HG02970 (cell line): Measurements from ENCODE around the gene TROAP.
"Not testable (repeated sequence)": the region's sequence is repeated elsewhere in the genome, so short reads cannot be mapped to it uniquely, and the experiment has no call there.

Source experiments
- ATAC-seq: cut with Tn5 transposase; IDR thresholded peaks from one replicate; pipeline ENCODE4 v1.9.1; 2021; ENCODE audit warnings: mild to moderate bottlenecking, moderate library complexity, moderate number of reproducible peaks; ENCODE audit not compliant: unreplicated experiment, low FRiP score

The TROAP gene

DNA sequence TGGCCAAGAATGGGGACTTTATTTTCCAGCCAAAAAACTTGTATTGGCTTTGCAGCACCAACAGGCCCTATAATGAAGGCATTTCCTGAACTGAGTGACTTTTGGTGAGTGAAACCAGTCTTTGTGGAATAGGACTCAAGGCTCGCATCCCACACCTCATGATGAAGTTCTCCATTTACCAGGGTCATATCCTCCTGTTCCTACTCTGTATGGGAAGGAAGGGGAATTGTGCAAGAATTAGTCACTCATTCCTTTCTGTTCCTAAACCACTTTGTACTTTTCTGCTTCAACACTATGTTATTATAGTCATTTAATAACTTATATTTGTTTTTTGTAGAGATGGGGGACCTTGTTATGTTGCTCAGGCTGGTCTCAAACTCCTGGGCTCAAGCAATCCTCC lies 41.9 kb downstream of the TROAP start:
- ATAC-seq = no peak

DNA sequence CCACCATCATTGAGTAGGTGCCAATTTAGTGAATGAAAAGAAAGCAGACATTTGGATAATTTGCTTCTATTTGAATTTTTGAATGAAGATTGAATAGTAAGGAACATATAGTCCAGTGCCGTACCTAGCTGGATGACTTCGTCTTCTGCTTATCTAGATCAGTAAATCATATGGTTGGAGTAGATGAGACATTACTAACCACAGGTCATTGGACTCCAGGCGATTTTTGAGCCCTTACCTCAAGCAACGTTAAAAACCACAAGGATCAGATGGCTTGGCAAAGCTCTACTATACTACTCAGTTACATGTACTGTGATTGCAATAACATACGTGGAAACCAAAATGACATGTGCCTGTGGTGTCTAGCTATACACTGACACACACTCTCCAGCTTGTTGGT lies 42.5 kb downstream of the TROAP start:
- no peak for ATAC-seq

DNA sequence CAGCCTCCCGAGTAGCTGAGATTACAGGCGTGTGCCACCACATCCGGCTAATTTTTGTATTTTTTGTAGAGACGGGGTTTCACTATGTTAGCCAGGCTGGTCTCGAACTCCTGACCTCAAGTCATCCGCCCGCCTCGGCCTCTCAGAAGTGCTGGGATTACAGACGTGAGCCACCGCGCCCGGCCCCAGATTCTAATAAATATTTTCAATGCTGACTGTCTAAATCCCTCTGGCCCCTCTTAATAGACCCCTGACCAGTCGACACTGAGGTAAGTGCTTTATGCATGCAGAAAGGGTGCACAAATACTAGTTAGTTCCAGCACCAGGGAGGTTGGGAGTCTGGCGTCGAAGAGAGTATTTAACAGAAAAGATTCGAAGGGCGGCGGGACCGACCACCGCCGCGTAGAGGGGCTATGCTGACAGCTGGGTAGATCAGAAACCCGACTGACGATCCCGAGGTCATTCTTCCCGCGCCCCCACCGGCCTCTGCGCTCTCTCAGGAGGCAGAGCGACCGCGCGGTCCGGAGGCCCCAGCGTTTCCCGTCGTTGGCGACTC lies 43.1 kb downstream of the TROAP start:
- no peak for ATAC-seq

DNA sequence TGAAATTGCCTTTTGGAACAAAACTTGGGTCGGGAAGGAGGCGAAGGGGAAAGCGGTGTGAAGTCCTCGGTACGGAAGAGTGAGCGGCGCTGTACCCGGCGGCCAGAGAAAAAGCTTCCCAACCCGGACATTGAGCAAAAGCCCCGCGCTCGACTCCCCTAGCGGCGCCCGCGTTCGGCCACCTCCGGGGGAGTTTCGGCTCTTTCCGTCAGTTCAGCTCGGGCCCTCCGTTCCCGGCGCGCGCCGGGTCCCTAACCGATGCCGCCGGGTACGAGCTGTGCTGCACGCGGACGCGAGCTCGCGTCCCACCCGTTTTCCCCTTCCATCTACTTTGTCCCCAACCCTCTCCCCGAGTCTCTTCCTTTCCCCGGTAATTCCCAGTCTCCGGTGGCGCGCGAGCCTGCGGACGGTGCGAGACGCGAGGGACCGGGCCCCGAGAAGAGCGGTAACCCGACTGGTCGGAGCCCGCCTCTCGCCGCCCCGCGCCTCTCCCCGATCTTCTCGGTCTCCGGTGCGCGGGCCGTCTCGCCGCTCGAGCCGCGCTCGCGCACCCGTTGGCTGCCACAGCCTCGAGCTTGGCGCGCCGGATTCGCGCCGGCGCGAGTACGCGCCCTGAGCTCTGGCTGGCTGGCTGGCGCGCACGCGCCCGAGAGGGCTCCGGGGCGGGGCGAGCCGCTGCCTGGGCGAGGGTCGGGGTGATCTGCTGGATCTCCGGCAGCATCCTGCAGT lies 43.8 kb downstream of the TROAP start:
- ATAC-seq = peak; percentile 67

DNA sequence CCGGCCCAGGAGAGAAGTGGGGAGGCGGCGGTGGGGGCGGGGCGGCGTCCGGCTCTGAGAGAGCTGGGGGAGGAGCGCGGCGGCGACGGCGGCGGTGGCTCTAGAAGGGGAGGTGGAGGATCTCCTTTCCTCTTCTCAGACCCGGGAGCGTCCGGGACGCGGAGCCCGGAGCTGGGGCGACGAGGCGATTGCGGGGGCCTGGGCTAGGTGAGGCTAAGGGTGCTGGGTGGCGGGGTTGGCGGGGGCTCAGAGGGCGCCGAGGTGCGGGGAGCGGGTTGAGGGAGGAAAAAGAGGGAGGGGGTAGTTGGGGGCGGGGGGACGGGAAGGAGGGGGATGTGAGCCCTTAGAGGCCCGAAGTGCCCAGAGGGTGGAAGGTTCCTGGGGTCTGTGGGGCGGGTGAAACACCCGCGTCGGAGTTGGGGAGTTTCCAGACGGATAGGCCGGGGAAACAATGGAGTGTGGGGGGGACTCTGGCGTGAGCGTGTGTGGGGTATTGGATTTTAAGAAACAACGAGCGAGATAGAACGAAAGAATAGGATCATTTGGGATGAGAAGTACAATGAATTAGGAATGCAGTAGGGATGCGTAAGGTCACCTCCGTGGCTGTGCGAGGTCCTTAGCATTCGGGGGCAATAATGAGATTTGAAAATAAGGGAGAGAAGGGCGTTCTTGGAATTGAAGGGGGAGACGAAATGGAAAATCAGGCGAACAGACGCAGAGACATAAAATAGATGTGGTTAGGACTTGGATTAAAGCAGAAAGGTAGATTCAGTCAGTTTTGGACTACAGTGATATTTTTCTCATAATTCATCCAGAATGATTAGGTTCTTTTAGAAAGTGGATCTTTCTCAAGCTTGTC lies 44.6 kb downstream of the TROAP start, which contains the start of gene SPATS2:
TSS of gene SPATS2 (plus strand) at position 82 of the 859 bp plus-strand sequence. CDS start 93,551 bp downstream, outside the sequence.
- no peak for ATAC-seq

DNA sequence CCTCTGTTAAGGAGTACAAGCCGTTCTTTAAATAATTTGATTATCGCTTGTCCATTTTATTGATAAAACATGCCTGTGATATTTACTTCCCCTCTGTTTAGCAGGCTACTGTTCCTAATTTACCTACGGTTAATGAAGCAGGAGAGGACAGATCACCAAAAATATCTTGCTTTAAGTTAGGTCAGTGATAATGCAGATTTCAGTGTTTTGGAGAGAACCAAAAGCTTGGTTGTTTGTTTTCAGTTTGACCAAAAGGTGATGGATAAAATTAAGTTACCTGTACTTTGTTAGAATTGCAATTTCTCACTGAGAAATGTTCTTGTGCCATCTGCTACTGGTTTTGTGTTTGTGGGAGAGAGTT lies 45.2 kb downstream of the TROAP start:
- ATAC-seq = no peak

DNA sequence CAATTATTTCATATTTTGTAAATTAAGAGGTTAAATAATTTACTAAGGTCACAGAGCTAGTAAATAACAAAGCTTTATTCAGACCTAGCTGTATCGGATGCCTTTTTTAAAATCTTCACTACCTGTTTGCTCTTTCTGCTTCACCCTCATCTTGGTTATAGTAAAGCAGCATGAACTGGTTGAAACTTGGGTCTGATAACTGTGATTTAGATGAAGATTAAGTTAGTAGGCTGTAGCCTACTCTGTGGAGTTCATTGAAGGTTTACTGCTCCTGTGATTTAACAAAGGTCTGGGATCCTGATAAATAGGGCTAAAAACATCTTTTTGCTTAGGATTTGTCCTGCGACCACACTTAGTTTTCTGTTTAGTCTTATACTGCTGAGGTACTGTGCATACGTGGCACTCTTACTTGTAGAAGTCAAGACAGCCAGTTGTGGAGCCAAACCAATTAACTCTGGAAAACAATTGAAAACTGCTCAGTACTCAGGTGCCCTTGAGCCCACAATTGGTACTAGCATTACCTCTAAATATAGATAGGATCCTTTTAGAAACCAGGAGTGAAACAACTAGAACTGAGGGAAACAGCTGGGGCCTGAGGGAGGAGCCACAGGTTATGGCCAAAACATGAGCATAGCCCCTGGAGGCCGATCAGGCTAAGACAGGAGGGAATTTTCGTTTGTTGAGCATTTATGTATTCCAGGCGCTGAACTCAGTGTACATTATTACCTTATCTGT lies 46.5 kb downstream of the TROAP start:
- ATAC-seq = peak; percentile 29

DNA sequence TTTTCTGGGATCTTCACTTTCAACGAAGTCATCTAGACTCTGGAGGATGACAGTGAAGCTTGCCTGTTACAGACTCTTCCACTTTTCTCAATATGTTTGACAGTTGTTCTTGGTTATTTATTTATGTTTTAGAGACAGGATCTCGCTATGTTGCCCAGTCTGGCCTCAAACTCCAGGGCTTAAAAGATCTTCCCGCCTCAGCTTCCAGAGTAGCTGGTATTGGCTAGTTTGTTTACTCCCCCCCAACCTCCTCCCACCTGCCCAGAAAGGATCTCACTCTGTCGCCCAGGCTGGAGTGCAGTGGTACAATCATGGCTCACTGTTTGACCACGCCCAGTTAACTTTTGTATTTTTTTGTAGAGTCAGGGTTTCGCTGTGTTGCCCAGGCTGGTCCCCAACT lies 47.5 kb downstream of the TROAP start:
- no peak for ATAC-seq

DNA sequence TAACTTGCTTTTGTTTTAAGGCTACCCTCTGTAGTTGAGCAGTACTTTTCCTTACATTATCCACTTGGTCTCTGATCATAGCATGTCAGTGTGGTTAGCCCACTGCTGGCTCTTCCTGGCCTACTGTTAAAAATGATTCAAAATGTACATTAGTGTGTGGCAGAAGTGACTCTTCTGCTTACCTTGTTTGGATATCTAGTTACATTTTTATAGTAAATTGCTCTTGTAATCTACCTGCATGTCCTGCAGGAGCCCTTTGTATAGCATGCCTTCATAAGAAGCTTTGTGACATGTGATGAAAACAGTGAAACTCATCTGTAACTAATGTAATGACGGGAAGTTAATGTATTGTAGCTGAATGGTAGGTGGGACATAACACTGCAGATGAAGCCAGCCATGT lies 52.4 kb downstream of the TROAP start:
- no peak for ATAC-seq

DNA sequence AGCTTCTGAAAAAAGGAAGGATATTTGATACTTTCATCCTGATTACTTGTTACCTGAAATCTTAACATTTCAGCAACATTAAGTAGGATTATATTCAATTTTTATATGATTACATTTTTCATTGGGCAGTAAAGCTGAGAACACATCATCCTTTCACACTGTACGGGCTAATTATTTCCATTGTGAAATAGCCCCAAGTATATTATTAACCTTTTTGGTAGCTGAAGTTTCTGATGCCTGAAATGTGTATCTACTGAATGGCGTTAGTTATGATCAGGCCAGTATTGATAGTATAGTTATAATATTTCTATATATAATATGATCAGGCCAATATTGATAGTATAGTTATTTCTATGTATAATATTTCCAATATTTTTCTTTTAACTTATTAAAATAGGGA lies 54.3 kb downstream of the TROAP start:
- ATAC-seq = no peak

DNA sequence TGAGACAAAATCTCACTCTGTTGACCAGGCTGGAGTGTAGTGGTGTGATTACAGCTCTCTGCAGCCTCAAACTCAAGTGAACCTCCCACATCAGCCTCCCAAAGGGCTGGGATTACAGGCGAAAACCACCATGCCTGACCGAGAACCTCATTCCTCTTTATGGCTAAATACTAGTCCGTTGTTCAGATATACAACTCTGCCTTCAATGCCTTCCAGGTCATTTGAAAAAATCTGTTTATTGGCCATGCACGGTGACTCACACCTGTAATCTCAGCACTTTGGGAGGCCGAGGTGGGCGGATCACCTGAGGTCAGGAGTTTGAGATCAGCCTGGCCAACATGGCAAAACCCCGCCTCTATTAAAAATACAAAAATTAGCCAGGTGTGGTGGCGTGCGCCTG lies 57.1 kb downstream of the TROAP start:
- not testable (repeated sequence) for ATAC-seq
